Heart left ventricle (tissue), 16 donors: ENCODE measurements around the gene ZBTB20. TPM values are rescaled to one million over a fixed set of nuclear protein-coding genes. Genes with fewer than 3 reads are reported as not detected.

Experiments used
- ATAC-seq, 4 donors: fragments of 200-7000 bp; cut with Tn5 transposase; one replicate each; pipeline ENCODE4 v1.9.1; 2020 to 2022; ENCODE audit warnings: moderate library complexity in 4 of 4, mild to moderate bottlenecking in 3 of 4, moderate number of reproducible peaks in 1 of 4
- DNase-seq, 5 donors: peaks; one replicate each; pipeline ENCODE4 v3.0.0-alpha.2; 2020
- H3K27ac ChIP-seq, 12 donors: fragments of 200-600 bp; sonication (generic) in 4 of 12; one replicate each; pipeline versions ENCODE4 v1.5.0 to v1.8.0; 2016 to 2022; ENCODE audit warnings: mild to moderate bottlenecking in 2 of 12
- H3K27me3 ChIP-seq, 9 donors: fragments of 200-600 bp; sonication (generic) in 2 of 9; one replicate each; pipeline versions ENCODE4 v1.5.1 to v1.8.0; 2016 to 2022; ENCODE audit warnings: mild to moderate bottlenecking in 3 of 9
- H3K36me3 ChIP-seq, 9 donors: fragments of 200-600 bp; sonication (generic) in 2 of 9; one replicate each; pipeline versions ENCODE4 v1.5.0 to v1.8.0; 2018 to 2022; ENCODE audit warnings: mild to moderate bottlenecking in 2 of 9
- H3K4me1 ChIP-seq, 12 donors: fragments of 200-600 bp; sonication (generic) in 4 of 12; one replicate each; pipeline versions ENCODE4 v1.5.0 to v1.8.0; 2016 to 2022; ENCODE audit warnings: mild to moderate bottlenecking in 3 of 12
- H3K4me3 ChIP-seq, 12 donors: fragments of 200-600 bp; sonication (generic) in 4 of 12; one replicate each; pipeline versions ENCODE4 v1.5.0 to v1.8.0; 2017 to 2022; ENCODE audit warnings: mild to moderate bottlenecking in 9 of 12, moderate library complexity in 4 of 12
- H3K9me3 ChIP-seq, 12 donors: fragments of 200-600 bp; sonication (generic) in 4 of 12; one replicate each; pipeline versions ENCODE4 v1.5.0 to v1.8.0; 2016 to 2022; ENCODE audit warnings: mild to moderate bottlenecking in 1 of 12
- POLR2A ChIP-seq, 2 donors: fragments of 450-650 bp; IDR thresholded peaks; one replicate each; pipeline ENCODE4 v1.6.1; 2017; ENCODE audit warnings: antibody characterized with exemption in 2 of 2, mild to moderate bottlenecking in 2 of 2, moderate library complexity in 2 of 2
- WGBS, 4 donors: extraction: QIAGEN DNeasy Blood & Tissue Kit in 2 of 4; methylation state at CpG; one replicate each; pipeline versions ENCODE4 v1.1.5 to v1.1.7; 2013 to 2018; 5-methylcytosine and 5-hydroxymethylcytosine counted together
- intact Hi-C, 10 donors: fragments of 100-400 bp; cut with DNase I; formaldehyde crosslinking; loops; one replicate each; pipeline versions ENCODE4 v1.11.1 to v1.14.2; 2022
- polyA plus RNA-seq, 2 donors: library from polyadenylated mRNA; stranded (reverse); fragments of 200-250 nt; gene quantifications; one replicate each; pipeline ENCODE4 v1.2.3, GENCODE V29; 2013
- total RNA-seq, 9 donors: library from RNA; depleted of rRNA in 2 of 9; stranded (reverse); fragments of >200 nt in 2 of 9; fragmentation: NEBNext Ultra II Directional in 3 of 9; extraction: Animal tissue kit (Norgen Biotek cat#: 25700) in 3 of 9; gene quantifications; one replicate each; pipeline versions ENCODE4 v1.1.0 to v1.2.4, GENCODE V29; 2016 to 2023
- TF ChIP-seq, protein P1 (sequence below), 12 donors: fragments of 200-600 bp; sonication (generic) in 4 of 12; IDR thresholded peaks; one replicate each; pipeline versions ENCODE4 v1.5.0 to v1.8.0; 2018 to 2022; ENCODE audit warnings: antibody characterized with exemption in 12 of 12, mild to moderate bottlenecking in 5 of 12
- donor health status: ischemic (EF 13 %, LVEDD 7.1; RV severe dilation, severe dysfunction).
- donor health status: healthy with polysubstance abuse.
- donor health status: DM: no; HTN: yes; CAD: no.
- donor health status: DM: no; HTN: no; CAD: no.
- donor health status: ischemic (EF 25% LVEDD 6.9; RV normal size, moderate dysfunction).
- donor health status: ischemic (EF 25% LVEDD 5.7; RV mildly dilated, moderate dysfunction).
- donor health status: healthy.
- donor health status: DM: yes; HTN: yes; CAD: no.
- donor health status: ischemic (EF 35%, LVEDD 5.7; RV mildly dilated, moderate dysfunction).
- donor health status: nonischemic (EF 11% LVEDD 7.7; RV severe dilation, severe dysfunction).
- donor health status: DM: yes; HTN: yes; CAD: no.
- donor health status: PGD.
- donor health status: ischemic (EF 29% LVEDD 5.4; RV normal size, mild dysfunction).
- donor health status: nonischemic (EF 23%, LVEDD 6.1; RV moderate dilation, normal function).

Gene ZBTB20
- total and polyA plus RNA-seq, 11 donors = 6.2 to 109 (median 77.3) TPM

DNA sequence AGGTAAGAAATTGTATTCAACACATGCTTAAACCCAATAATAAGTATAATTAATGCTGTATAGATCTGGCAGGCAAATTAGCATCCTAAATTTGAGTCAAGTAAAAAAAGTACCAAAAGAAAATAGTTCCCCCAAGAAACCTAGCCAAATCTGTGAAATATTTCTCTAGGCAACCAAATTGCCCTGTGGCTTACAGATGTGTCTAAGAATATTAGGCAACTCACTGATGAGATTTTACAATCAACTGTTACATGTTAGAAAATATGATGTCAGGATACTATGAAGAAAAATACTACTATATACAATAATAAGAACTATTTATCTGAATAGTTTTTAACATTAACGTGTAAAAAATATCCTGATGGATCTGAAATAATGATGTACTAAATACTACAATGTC, 456.2 kb downstream of the ZBTB20 start:
- Histone ChIP-seq H3K36me3 (peaks cover 0 to 5% (median 0%) of the 10 kb centered on the region in 9 donors), H3K4me1 (peaks cover 0 to 41% (median 21%) of the 10 kb centered on the region in 12 donors), H3K4me3 (no peak overlapping the region), H3K27me3 (no peaks in the 10 kb centered on the region), H3K27ac (no peak overlapping the region), H3K9me3 (no peaks in the 10 kb centered on the region)
- DNase-seq (no peak), ATAC-seq (no peak)
- TF ChIP-seq, protein P1, sequence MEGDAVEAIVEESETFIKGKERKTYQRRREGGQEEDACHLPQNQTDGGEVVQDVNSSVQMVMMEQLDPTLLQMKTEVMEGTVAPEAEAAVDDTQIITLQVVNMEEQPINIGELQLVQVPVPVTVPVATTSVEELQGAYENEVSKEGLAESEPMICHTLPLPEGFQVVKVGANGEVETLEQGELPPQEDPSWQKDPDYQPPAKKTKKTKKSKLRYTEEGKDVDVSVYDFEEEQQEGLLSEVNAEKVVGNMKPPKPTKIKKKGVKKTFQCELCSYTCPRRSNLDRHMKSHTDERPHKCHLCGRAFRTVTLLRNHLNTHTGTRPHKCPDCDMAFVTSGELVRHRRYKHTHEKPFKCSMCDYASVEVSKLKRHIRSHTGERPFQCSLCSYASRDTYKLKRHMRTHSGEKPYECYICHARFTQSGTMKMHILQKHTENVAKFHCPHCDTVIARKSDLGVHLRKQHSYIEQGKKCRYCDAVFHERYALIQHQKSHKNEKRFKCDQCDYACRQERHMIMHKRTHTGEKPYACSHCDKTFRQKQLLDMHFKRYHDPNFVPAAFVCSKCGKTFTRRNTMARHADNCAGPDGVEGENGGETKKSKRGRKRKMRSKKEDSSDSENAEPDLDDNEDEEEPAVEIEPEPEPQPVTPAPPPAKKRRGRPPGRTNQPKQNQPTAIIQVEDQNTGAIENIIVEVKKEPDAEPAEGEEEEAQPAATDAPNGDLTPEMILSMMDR (IDR thresholded peaks at IDR 0.05) = no peak
- no peak for TF ChIP-seq POLR2A (IDR thresholded peaks at IDR 0.05)
- 89 to 96% (median 93%) methylated on average over 1 of the region's 1 CpG for WGBS, 4 donors
- intact Hi-C loops = no loop called here

DNA sequence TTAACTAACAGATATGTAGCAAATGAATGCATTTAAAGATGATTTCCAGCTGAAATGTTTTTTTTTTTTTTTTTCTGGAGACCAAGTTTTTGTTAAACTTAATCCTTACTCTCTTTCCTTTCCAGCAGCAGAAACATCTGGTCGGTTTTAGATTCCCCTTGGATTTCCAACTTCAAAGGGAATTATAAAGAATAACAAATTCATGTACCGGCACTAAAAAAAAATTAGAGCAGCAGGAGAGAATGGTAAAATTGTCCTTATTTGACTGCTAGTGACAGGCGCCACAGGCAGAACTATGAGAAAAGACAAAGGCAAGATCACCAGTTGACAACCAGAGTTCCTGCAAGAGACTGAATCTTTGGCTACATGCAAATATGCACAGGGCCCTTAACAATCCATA, 459.9 kb downstream of the ZBTB20 start:
- TF ChIP-seq, protein P1 (IDR thresholded peaks at IDR 0.05) = no peak
- TF ChIP-seq POLR2A (IDR thresholded peaks at IDR 0.05) = no peak
- H3K4me3 ChIP-seq = no peak overlapping the region
- ATAC-seq = peak in 1 of 4 donors; percentile 8
- H3K27me3 ChIP-seq = no peaks in the 10 kb centered on the region
- no peak for DNase-seq
- H3K36me3 ChIP-seq = no peaks in the 10 kb centered on the region
- peak overlapping the region in 10 of 12 donors; percentile 12 to 67 (median 60) for H3K27ac ChIP-seq
- H3K4me1 ChIP-seq = peaks cover 0 to 43% (median 22%) of the 10 kb centered on the region in 12 donors
- no peaks in the 10 kb centered on the region for H3K9me3 ChIP-seq
- intact Hi-C loops = no loop called here
- 54 to 66% (median 58%) methylated on average over 3 of the region's 3 CpGs for WGBS, 4 donors

DNA sequence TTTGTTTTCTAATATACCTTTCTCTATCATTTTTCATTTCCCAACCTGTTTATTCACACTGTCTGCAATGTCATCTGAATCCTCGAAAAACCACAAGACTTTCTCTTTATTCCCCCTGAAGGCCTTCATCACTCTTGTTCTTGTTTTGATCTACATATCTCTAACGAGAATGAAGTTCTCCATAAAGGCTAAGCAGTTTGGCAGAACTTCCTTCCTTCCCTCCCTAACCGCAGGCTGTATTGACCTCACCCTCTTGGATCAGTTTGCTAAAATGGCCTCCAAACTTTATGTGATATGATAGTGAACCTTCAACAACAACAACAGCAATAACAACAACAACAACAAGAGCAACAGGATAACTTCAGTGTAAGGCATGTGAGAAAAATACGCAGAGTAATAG, 460.5 kb downstream of the ZBTB20 start:
- H3K27ac ChIP-seq = peak overlapping the region in 11 of 12 donors; percentile 12 to 67 (median 60)
- WGBS, 4 donors = 40 to 52% (median 42%) methylated on average over 4 of the region's 4 CpGs
- ATAC-seq (peak; percentile 45 to 82 (median 75)), DNase-seq (no peak)
- H3K9me3 ChIP-seq = no peaks in the 10 kb centered on the region
- intact Hi-C loops = no loop called here
- H3K36me3 ChIP-seq = no peaks in the 10 kb centered on the region
- H3K27me3 ChIP-seq = no peaks in the 10 kb centered on the region
- TF ChIP-seq, protein P1 (IDR thresholded peaks at IDR 0.05) = no peak
- no peak for TF ChIP-seq POLR2A (IDR thresholded peaks at IDR 0.05)
- peak overlapping the region in 1 of 12 donors; percentile 2 for H3K4me3 ChIP-seq
- peaks cover 0 to 37% (median 21%) of the 10 kb centered on the region in 12 donors for H3K4me1 ChIP-seq

DNA sequence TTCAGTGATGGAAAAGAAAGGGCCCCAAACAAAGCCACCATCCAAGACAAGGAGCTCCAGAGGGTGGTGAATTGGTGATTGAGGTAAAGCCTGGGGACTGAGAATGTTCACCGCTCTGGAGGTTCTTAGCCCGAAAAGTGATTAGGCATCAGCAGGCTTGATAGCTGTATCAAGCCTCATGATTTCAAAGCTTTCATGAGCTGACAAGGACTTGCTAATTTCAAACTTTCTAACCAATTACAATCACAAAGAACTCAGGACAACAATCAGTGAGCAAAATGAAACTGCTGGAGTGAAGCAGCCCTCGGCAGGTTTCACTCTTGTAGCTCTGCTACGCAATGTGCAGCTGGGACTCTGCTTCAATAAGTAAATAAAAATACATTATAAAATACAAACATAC, 461.9 kb downstream of the ZBTB20 start:
- intact Hi-C loops = no loop called here
- no peak for TF ChIP-seq POLR2A (IDR thresholded peaks at IDR 0.05)
- TF ChIP-seq, protein P1 (IDR thresholded peaks at IDR 0.05) = no peak
- no peak for DNase-seq
- Histone ChIP-seq H3K36me3 (no peaks in the 10 kb centered on the region), H3K4me1 (peaks cover 0 to 35% (median 21%) of the 10 kb centered on the region in 12 donors), H3K4me3 (peak overlapping the region in 7 of 12 donors; percentile 0 to 42 (median 24)), H3K9me3 (no peaks in the 10 kb centered on the region), H3K27me3 (no peaks in the 10 kb centered on the region), H3K27ac (peak overlapping the region in 9 of 12 donors; percentile 1 to 67 (median 60))
- ATAC-seq = peak in 2 of 4 donors; percentile 26 to 56
- WGBS, 4 donors = 66 to 80% (median 78%) methylated on average over 4 of the region's 4 CpGs
